MG63 (cell line): ENCODE measurements around the gene COQ9. TPM values are rescaled to one million over a fixed set of nuclear protein-coding genes. Genes with fewer than 3 reads are reported as not detected.
A peak's percentile ranks its signal among the peaks of the same experiment; 100 is the strongest.
"Not testable (repeated sequence)": the region's sequence is repeated elsewhere in the genome, so short reads cannot be mapped to it uniquely, and the experiment has no call there.

ENCODE experiments used
- DNase-seq: peaks from one replicate; pipeline ENCODE4 v3.0.0-alpha.2; 2020
- H3K27me3 ChIP-seq: fragments of 250-450 bp; sonication (Bioruptor Pico); 2 replicates; pipeline ENCODE4 v1.5.1; 2020; ENCODE audit warnings: mild to moderate bottlenecking, moderate library complexity
- H3K36me3 ChIP-seq: fragments of 250-450 bp; sonication (Bioruptor Pico); 2 replicates; pipeline ENCODE4 v1.5.1; 2020; ENCODE audit warnings: mild to moderate bottlenecking, moderate library complexity
- H3K4me3 ChIP-seq: fragments of 250-450 bp; sonication (Bioruptor Pico); 2 replicates; pipeline ENCODE4 v1.5.1; 2020; ENCODE audit warnings: mild to moderate bottlenecking, moderate library complexity
- H3K9me3 ChIP-seq: fragments of 250-450 bp; sonication (Bioruptor Pico); 2 replicates; pipeline ENCODE4 v1.5.1; 2020; ENCODE audit warnings: mild to moderate bottlenecking, moderate library complexity
- total RNA-seq: library from RNA; depleted of rRNA; stranded (reverse); fragments of >200 nt; shearing (Covaris generic); gene quantifications from 2 replicates; pipeline ENCODE4 v1.2.3, GENCODE V29; 2014; ENCODE audit warnings: low replicate concordance

Gene COQ9
- total RNA-seq, 1 experiment from 2014 or later = 193 TPM

DNA sequence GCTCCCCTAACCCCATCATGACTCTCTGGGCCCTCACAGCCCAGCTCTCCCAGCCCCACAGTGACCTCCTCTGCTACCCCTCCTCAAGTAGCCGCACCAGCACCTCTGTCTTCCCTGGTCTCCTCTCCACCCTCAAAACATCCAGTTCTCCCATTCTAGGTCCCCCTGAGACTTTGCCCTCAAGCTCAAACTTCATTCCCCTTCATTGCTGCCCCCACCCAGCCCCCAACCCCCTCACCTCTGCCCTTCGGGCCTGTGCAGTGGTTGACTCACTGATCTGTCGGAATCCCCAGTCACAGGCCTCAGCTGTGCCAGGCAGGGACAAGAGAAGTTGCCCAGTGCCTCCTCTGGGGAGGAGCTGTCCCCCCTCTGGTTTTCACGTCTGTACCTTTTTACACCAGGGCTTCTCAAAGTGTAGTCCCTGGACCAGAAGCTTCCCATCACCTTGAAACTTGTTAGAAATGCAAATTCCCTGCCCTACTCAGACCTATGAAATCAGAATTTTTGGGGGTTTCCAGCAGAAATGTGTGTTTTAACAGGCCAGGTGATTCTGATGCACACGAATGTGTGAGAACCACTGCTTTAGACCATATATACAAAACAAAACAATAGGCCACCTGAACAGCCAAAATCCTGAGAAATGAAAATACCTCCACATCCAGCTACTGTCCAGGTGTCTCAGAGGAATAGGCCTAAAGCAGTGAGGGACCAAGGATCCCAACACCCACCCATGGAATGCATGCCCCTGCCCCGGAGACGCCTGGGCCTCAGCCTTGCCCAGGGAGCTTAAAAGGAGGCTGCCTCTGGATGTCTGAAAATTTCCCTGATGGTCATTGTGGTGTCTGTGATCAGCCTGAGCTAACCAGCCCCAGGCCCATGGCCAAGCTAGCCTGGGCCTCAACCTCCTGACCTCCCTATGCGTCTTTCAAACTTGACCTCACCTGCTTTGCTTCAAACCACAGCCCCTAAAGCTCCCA is 39.9 kb downstream of the COQ9 start:
- DNase-seq = no peak
- peaks cover 8% of the 10 kb centered on the region for H3K27me3 ChIP-seq
- no peaks in the 10 kb centered on the region for H3K9me3 ChIP-seq
- peak overlapping the region; percentile 51 for H3K4me3 ChIP-seq
- H3K36me3 ChIP-seq = no peaks in the 10 kb centered on the region

DNA sequence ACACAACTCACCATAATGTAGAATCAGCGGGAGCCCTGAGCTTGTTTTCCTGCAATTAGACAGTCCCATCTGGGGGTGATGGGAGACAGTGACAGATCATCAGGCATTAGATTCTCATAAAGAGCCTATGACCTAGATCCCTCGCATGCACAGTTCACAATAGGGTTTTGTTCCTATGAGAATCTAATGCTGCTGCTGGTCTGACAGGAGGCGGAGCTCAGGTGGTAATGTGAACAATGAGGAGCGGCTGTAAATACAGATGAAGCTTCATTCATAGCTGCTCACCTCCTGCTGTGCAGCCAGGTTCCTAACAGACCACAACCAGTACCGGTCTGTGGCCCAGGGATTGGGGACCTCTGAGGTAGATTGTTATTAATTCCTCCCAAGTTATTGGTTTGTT is 42.0 kb downstream of the COQ9 start:
- DNase-seq = no peak
- Histone ChIP-seq H3K36me3 (no peaks in the 10 kb centered on the region), H3K4me3 (no peak overlapping the region), H3K27me3 (peaks cover 8% of the 10 kb centered on the region), H3K9me3 (no peaks in the 10 kb centered on the region)

DNA sequence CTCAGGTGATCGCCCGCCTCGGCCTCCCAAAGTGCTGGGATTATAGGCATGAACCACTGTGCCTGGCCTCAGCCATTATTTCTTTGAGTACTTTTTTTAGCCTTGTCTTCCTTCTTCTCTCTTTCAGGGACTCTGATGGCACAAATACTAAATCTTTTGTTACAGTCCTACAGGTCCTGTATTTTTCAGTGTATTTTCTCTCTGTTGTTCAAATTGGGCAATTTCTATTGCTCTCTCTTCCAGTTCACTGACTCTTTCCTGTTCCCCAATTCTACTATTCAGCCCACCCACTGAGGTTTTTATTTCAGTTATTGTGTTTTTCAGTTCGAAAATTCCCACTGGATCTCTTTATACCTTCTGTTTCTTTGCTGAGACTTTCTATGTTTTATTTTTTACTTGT is 46.5 kb downstream of the COQ9 start:
- Histone ChIP-seq H3K27me3 (peaks cover 8% of the 10 kb centered on the region), H3K4me3 (no peak overlapping the region), H3K9me3 (no peaks in the 10 kb centered on the region), H3K36me3 (no peaks in the 10 kb centered on the region)
- no peak for DNase-seq

DNA sequence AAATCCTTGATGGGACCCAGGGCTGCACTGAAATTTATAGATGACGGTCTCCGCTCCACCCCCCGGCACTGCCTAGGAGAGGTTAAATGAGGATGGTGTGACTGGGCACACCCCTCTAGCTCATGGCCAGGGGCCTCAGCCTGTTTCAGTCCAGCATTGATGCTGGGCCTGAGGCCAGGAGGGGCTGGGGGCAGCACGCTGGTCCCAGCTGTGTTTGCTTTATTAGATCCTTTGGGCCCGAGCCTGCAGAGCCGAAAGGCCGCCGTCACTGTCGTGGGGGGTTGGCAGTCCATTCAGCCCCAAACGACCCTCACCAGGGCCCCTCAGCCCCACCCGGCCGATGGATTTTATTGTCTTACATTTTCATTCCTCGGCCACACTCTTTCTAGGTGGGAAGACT is 49.8 kb downstream of the COQ9 start:
- H3K4me3 ChIP-seq = no peak overlapping the region
- no peaks in the 10 kb centered on the region for H3K9me3 ChIP-seq
- DNase-seq = no peak

DNA sequence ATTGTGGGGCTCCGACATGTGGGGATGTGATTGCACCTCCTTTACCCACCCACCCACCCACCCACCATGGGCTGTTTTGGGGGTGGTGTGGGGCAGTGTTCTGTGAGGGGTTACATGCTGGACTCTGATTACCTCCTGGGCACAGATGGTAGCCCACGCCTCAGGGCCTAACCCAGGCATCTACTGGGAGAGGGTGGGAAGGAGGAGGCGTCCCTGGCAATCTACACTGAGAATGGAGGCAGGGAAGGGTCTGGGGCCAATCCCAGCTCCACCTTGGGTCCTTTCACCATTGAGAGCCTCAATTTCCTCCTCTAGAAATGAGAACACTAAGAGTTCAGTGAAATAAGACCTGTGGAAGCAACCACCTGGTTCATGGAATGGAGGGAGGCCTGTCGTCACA is 50.8 kb downstream of the COQ9 start:
- DNase-seq = no peak
- no peak overlapping the region for H3K4me3 ChIP-seq
- no peaks in the 10 kb centered on the region for H3K36me3 ChIP-seq
- H3K9me3 ChIP-seq = no peaks in the 10 kb centered on the region
- no peaks in the 10 kb centered on the region; the same call in 1 of the 2 replicates for H3K27me3 ChIP-seq

More for the DNA sequence above, 49.8 kb downstream of the COQ9 start:
- Histone ChIP-seq H3K27me3 (no peaks in the 10 kb centered on the region; the same call in 1 of the 2 replicates), H3K36me3 (no peaks in the 10 kb centered on the region)

DNA sequence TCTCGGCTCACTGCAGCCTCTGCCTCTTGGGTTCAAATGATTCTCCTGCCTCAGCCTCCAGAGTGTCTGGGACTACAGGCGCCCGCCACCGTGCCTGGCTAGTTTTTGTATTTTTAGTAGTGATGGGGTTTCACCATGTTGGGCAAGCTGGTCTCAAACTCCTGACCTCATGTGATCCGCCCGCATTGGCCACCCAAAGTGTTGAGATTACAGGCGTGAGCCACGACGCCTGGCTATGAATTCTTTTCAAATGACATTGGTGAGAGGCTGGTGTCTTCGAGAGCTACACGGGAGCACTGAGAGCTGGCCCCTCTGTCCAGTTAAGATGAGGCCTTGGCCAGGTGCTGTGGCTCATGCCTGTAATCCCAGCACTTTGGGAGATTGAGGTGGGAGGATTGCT is 52.7 kb downstream of the COQ9 start:
- not testable (repeated sequence) for DNase-seq, H3K4me3 ChIP-seq, H3K27me3 ChIP-seq, H3K9me3 ChIP-seq, H3K36me3 ChIP-seq

DNA sequence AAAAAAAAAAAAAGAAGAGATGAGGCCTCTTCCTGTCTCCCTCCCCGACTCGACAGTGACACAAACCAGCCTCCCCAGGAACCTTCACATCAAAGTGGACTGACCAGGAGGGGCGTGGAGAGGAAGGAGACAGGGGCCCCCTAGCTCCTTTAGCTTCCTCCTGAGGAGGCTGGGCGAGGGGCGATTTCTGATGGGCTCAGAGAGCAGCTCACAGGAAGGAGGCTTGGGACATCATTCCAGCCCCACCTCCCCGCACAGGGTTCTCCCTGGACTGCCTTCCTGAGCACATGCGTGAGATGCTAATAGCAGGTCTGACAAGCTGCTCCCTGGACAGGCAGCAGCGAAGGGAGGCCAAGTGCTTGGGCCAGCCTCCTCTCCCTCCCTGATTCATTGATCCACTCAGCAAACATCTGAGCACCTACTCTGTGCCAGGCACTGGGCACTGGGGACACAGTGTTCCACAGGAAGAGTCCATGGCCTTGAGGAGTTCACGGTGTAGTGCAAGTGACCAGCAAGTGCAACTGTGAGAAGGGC is 53.4 kb downstream of the COQ9 start:
- Histone ChIP-seq H3K27me3 (no peaks in the 10 kb centered on the region; the same call in 1 of the 2 replicates), H3K9me3 (no peaks in the 10 kb centered on the region), H3K4me3 (no peak overlapping the region), H3K36me3 (no peaks in the 10 kb centered on the region)
- no peak for DNase-seq

DNA sequence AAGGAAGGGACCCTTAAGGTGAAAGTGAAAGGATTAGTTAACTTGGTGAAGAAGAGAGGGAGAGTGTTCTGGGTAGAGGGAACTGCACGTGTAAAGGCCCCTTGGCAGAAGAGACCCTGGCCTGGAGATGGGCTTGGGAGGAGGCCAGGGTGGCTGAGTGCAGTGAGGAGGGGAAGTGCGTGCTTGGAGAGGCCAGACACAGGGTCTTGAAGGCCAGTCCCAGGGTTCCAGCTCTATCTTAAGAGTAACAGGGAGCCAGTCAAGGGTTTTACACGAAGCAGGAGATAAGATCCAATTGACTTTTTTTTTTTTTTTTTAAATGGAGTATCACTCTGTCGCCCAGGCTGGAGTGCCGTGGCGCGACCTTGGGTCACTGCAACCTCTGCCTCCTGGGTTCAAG is 54.2 kb downstream of the COQ9 start:
- H3K9me3 ChIP-seq = no peaks in the 10 kb centered on the region
- no peaks in the 10 kb centered on the region; the same call in 1 of the 2 replicates for H3K27me3 ChIP-seq
- no peak for DNase-seq
- no peaks in the 10 kb centered on the region for H3K36me3 ChIP-seq
- no peak overlapping the region for H3K4me3 ChIP-seq

DNA sequence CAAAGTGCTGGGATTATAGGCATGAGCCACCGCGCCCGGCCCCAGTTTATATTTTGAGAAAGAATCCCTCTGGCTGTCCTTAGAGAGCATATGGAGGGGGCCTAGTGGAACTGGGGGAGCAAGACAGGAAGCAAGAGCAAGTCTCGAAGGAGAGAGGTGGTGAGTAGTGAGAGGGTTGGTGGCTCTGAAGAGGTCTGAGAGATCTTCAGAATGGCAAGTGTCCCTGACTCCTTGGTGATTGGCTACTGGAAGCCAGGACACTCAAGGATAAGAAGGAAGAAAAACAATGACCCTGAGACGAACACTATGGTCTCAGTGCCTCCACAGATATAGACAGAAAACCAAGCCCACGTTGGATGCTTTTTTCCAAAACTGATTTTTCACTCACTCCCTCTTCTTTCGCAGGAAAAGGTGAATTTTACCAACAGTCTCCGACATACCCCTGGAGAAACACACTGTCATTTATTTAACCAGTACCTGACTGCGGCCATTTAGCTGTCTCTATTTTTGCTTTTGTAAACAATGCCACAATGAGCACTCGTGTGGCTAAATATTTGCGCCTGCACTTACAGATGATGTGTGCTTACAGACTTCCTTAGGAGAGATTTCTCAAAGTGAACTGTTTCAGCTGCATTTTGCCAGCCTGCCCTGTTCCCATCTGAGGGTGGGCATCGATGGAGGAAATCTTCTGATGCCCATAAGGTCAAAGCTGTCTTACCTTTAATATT is 54.9 kb downstream of the COQ9 start:
- Histone ChIP-seq H3K4me3 (no peak overlapping the region), H3K9me3 (no peaks in the 10 kb centered on the region), H3K27me3 (no peaks in the 10 kb centered on the region; the same call in 1 of the 2 replicates), H3K36me3 (no peaks in the 10 kb centered on the region)
- DNase-seq = no peak

DNA sequence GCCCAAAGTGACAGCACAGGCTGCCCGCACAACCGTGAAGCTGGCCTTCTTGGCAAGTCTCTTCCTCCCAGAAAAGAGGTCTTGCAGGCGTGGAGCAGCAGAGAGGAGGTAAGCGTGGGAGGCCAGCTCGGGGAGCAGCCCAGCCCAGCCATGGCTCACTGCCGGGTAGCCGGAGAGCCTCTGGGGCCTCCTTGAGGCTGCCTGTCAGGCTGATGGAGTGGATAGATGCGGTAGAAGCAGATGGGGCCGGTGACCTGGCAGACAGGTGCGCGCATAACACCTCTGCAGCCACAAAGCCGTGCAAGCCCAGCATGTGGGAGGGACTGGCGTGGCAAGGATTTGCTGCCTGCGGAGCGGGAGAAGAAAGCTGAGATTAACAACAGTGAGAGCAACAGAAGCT is 56.1 kb downstream of the COQ9 start:
- DNase-seq = no peak
- Histone ChIP-seq H3K4me3 (no peak overlapping the region), H3K9me3 (no peaks in the 10 kb centered on the region), H3K36me3 (no peaks in the 10 kb centered on the region), H3K27me3 (no peaks in the 10 kb centered on the region; the same call in 1 of the 2 replicates)

DNA sequence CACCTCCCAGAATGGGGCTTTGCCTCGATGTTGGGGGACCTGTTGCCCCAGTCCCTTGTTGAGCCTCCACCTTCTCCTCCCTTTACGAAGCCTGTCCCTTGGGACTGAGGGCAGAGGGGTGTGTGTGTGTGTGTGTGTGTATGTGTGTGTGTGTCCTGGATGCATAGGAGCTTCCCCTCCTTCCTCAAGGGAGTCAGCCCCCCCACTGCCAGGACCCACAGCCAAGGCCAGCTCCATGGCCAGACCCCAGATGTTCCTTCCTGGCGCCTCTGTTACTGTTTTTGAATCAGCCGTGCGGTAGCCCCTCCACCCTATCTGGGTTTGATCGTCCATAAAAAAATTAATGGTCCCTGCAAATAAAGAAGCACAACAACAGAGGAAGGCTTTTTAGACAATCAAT is 56.7 kb downstream of the COQ9 start:
- Histone ChIP-seq H3K9me3 (no peaks in the 10 kb centered on the region), H3K4me3 (no peak overlapping the region), H3K36me3 (no peaks in the 10 kb centered on the region), H3K27me3 (no peaks in the 10 kb centered on the region; the same call in 1 of the 2 replicates)
- no peak for DNase-seq

DNA sequence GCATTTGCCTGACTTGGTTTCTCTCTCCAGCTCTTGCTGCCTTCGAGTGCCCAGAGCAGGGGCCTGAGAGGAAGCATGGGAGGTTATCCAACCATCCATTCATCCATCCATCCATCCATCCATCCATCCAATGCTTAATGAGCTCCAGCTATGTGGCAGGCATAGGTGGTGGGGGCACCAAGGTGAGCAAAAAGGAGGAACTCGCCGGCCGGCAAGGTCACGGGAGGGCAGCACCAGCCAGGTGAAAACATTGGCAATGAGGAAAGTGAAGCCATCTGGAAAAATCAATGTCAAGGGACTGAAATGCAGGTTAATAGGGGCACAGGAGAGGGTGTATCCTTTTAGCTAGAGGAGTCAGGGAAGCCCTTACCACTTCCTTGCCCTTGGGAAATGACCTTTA is 57.2 kb downstream of the COQ9 start:
- Histone ChIP-seq H3K9me3 (no peaks in the 10 kb centered on the region), H3K27me3 (no peaks in the 10 kb centered on the region; the same call in 1 of the 2 replicates), H3K36me3 (no peaks in the 10 kb centered on the region), H3K4me3 (no peak overlapping the region)
- no peak for DNase-seq

DNA sequence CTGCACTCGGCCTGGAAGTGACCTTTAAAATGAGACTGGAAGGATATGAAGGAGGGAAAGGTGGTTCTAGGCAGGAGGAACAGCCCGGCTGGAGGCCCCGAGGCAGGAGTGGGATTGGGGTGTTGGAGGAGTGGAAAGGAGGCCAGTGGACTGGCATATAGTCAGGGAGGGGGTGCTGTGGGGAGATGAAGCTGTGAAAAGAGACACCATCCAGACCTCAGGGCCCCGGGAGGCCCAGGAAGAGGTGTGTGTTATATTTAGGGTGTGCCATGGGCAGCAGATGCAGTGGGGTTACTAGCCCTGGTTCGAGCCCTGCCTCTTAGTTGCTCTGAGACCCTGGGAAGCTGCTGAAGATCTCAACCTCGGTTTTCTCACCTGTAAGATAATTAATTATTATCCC is 57.9 kb downstream of the COQ9 start:
- no peaks in the 10 kb centered on the region; the same call in 1 of the 2 replicates for H3K27me3 ChIP-seq
- no peak overlapping the region for H3K4me3 ChIP-seq
- H3K9me3 ChIP-seq = no peaks in the 10 kb centered on the region
- H3K36me3 ChIP-seq = no peaks in the 10 kb centered on the region
- no peak for DNase-seq

DNA sequence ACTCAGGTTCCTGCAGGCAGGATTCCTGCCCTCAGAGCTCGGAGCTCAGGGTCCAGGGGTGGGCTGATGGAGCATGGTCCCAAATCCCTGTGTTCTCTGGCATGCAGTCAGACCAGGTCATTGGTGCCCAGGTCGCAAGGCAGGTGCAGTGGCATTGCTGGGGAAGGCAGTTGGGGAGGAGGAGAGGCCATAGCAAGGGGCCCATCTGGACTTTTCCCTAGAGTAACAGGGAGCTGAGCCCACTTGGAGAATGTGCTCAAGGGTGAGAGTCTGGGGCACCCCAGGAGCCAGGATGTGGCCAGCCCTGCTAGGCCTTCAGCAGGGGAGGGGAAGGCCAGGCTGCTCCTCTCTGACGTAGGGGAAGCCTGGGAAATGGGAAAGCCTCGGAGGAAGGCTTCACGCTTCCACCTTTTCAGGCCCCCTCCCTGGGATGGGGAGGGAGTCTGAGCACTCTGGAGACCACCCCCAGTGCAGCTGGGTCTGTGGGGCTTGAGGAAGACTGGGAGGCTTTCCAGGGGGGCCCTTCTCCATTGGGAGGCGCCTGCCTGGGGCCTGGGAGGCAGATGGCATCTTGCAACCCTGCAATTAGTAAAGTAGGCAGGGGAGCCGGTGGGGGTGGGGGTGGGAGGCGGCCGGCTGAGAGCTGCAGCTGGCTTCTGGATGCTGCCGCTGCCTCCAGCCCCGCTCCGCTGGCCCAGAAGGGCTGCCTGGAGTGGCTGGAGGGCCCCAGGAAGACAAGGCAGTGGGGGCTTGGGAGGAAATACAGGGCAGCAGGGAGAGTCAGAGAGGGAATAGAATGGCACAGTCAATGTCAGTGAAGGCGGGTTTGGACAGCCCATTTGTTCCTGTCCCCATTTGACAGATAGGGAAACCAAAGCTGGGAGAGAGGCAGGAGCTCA is 60.1 kb downstream of the COQ9 start:
- Histone ChIP-seq H3K27me3 (no peaks in the 10 kb centered on the region; the same call in 1 of the 2 replicates), H3K4me3 (no peak overlapping the region), H3K9me3 (no peaks in the 10 kb centered on the region), H3K36me3 (no peaks in the 10 kb centered on the region; the same call in 1 of the 2 replicates)
- DNase-seq = no peak

DNA sequence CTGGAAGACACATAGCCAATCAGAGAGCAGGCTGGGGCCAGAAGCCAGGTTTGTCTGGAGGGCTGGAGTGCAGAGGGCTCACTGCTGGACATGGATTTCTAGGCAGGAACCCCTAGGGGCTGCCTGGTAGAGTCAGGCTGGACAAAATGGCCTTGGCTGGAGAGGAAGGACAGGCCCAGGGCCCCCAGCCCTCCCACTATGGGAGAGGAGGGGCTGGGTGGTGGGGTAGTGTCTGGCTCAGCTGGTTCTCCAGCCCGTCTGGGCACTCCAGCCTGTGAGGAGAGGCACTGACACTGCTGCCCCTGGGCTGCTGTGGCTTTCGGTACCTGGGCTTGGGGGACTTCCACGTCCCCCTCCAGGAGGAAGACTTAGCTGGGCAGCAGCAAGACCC is 60.8 kb downstream of the COQ9 start:
- Histone ChIP-seq H3K9me3 (no peaks in the 10 kb centered on the region), H3K27me3 (no peaks in the 10 kb centered on the region; the same call in 1 of the 2 replicates), H3K36me3 (no peaks in the 10 kb centered on the region; the same call in 1 of the 2 replicates), H3K4me3 (no peak overlapping the region)
- DNase-seq = no peak

DNA sequence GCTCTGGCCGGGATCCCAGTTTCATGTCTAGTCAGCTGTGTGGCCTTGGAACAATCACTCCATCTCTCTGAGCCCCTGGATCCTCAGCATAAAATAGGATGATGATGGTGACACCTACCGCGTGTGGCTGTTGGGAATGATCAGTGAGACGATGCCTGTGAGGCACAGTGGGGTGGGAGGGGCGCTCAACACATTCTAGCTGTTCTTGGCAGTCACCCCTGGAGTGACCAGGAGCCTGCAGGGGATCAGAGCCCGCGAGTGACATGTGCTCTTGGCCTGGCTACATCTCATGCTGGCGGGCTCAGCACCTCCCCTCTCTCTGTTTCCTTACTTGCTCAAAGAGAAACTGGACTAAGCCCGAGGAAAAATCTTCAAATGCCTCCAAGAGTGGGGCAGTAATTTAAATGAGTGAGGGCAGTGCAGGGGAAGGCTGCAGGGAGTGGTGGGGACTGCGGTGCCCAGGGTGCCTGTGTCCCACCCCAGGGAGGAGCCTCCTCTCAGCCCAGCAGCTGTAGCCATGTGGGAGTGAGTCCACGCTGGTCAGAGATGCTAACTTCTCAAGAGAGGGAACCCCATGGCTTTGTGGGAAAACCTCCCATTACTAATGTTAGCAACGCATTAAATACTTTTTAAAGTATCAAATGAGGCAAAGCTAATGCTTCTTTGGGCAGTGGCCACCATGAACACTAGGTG is 62.1 kb downstream of the COQ9 start:
- no peaks in the 10 kb centered on the region; the same call in 1 of the 2 replicates for H3K27me3 ChIP-seq
- H3K36me3 ChIP-seq = no peaks in the 10 kb centered on the region; the same call in 1 of the 2 replicates
- DNase-seq = no peak
- H3K4me3 ChIP-seq = no peak overlapping the region
- H3K9me3 ChIP-seq = no peaks in the 10 kb centered on the region
